HEK293 (cell line): Measurements from ENCODE around the gene USP16.
"Not testable (repeated sequence)": the region's sequence is repeated elsewhere in the genome, so short reads cannot be mapped to it uniquely, and the experiment has no call there.

Source experiments
- CTCF ChIA-PET: fragments of 350-600 bp; formaldehyde crosslinking; extraction: SDS; loops from one replicate; lab custom pipeline; 2021; ENCODE audit warnings: antibody characterized with exemption; lab: Yijun Ruan, JAX
- POLR2A ChIA-PET: fragments of 300-600 bp; formaldehyde crosslinking; extraction: SDS; loops from one replicate; lab custom pipeline; 2020; ENCODE audit warnings: antibody characterized with exemption, inconsistent platforms; lab: Yijun Ruan, JAX
- H3K27ac ChIP-seq: fragments of 200-500 bp; sonication (Bioruptor generic); 2 replicates; pipeline ENCODE4 v1.5.1; 2014; ENCODE audit warnings: low read depth, low read length, control low read depth, inconsistent platforms; ENCODE audit errors: extremely low read depth
- H3K36me3 ChIP-seq, 2 experiments: fragments of 200-500 bp in 1 of 2; sonication (Bioruptor generic) in 1 of 2; 1 replicate in 1 of 2; 2 replicates in 1 of 2; pipeline ENCODE4 v1.5.1; 2014 to 2017; ENCODE audit warnings: inconsistent platforms in 2 of 2, low read length in 2 of 2; ENCODE audit not compliant: control insufficient read depth in 2 of 2, insufficient read depth in 1 of 2
- H3K4me1 ChIP-seq: fragments of 200-500 bp; sonication (Bioruptor generic); 2 replicates; pipeline ENCODE4 v1.5.1; 2014; ENCODE audit warnings: mild to moderate bottlenecking, low read length, inconsistent platforms; ENCODE audit not compliant: control insufficient read depth, insufficient read depth
- H3K4me3 ChIP-seq: 2 replicates; pipeline ENCODE4 v1.5.1; 2011; ENCODE audit warnings: low read depth, mild to moderate bottlenecking, control low read depth, low read length, moderate library complexity
- H3K9me3 ChIP-seq: fragments of 200-500 bp; sonication (Bioruptor generic); 2 replicates; pipeline ENCODE4 v1.5.1; 2014; ENCODE audit warnings: low read depth, low read length, inconsistent platforms; ENCODE audit not compliant: control insufficient read depth, insufficient read depth
- HOXA7 ChIP-seq: sonication (generic); formaldehyde crosslinking; IDR thresholded peaks from 2 replicates; pipeline ENCODE4 v1.8.1; 2022; ENCODE audit warnings: missing genetic modification reagents, borderline replicate concordance
- KLF7 ChIP-seq: fragments of 450-650 bp; formaldehyde crosslinking; IDR thresholded peaks from 2 replicates; pipeline ENCODE4 v1.5.1; 2016; ENCODE audit warnings: missing biosample characterization, missing genetic modification characterization, borderline replicate concordance
- SP3 ChIP-seq: fragments of 450-650 bp; formaldehyde crosslinking; IDR thresholded peaks from 2 replicates; pipeline ENCODE4 v1.5.1; 2016; ENCODE audit warnings: missing biosample characterization, missing genetic modification characterization
- SP7 ChIP-seq: fragments of 450-650 bp; formaldehyde crosslinking; IDR thresholded peaks from 2 replicates; pipeline ENCODE4 v1.5.1; 2016; ENCODE audit warnings: missing biosample characterization, missing genetic modification characterization
- TSHZ1 ChIP-seq: fragments of 450-650 bp; formaldehyde crosslinking; IDR thresholded peaks from 2 replicates; pipeline ENCODE4 v1.5.1; 2016; ENCODE audit warnings: missing biosample characterization, missing genetic modification characterization, borderline replicate concordance
- ZNF211 ChIP-seq: fragments of 450-650 bp; formaldehyde crosslinking; IDR thresholded peaks from 2 replicates; pipeline ENCODE4 v1.5.1; 2016; ENCODE audit warnings: low read depth, missing biosample characterization, missing genetic modification characterization
- ZNF37A ChIP-seq: fragments of 450-650 bp; IDR thresholded peaks from 2 replicates; pipeline ENCODE4 v1.5.1; 2018; ENCODE audit warnings: missing biosample characterization, missing genetic modification characterization
- ZNF398 ChIP-seq: fragments of 450-650 bp; formaldehyde crosslinking; IDR thresholded peaks from 2 replicates; pipeline ENCODE4 v1.5.1; 2017; ENCODE audit warnings: missing biosample characterization, missing genetic modification characterization
- ZNF404 ChIP-seq: fragments of 450-650 bp; formaldehyde crosslinking; IDR thresholded peaks from 2 replicates; pipeline ENCODE4 v1.5.1; 2017; ENCODE audit warnings: missing biosample characterization, missing genetic modification characterization
- ZNF549 ChIP-seq: fragments of 450-650 bp; IDR thresholded peaks from 2 replicates; pipeline ENCODE4 v1.5.1; 2018; ENCODE audit warnings: missing biosample characterization, missing genetic modification characterization, mild to moderate bottlenecking, inconsistent platforms, moderate library complexity
- ZNF585B ChIP-seq: fragments of 450-650 bp; formaldehyde crosslinking; IDR thresholded peaks from 2 replicates; pipeline ENCODE4 v1.5.1; 2016; ENCODE audit warnings: missing biosample characterization, missing genetic modification characterization
- ZNF600 ChIP-seq: fragments of 450-650 bp; formaldehyde crosslinking; IDR thresholded peaks from 2 replicates; pipeline ENCODE4 v1.5.1; 2016; ENCODE audit warnings: missing biosample characterization, missing genetic modification characterization
- ZNF629 ChIP-seq: fragments of 450-650 bp; formaldehyde crosslinking; IDR thresholded peaks from 2 replicates; pipeline ENCODE4 v1.5.1; 2017; ENCODE audit warnings: missing biosample characterization, missing genetic modification characterization
- ZNF658 ChIP-seq: fragments of 450-650 bp; formaldehyde crosslinking; IDR thresholded peaks from 2 replicates; pipeline ENCODE4; 2016; ENCODE audit warnings: missing biosample characterization, missing genetic modification characterization
- ZSCAN30 ChIP-seq: fragments of 450-650 bp; IDR thresholded peaks from 2 replicates; pipeline ENCODE4 v1.5.1; 2018; ENCODE audit warnings: missing biosample characterization, mild to moderate bottlenecking, missing genetic modification characterization, moderate library complexity
- TF ChIP-seq, protein P1 (sequence below): fragments of 450-650 bp; formaldehyde crosslinking; IDR thresholded peaks from 2 replicates; pipeline ENCODE4 v1.5.1; 2016; ENCODE audit warnings: missing biosample characterization, missing genetic modification characterization
- TF ChIP-seq, protein P2 (sequence below): fragments of 450-650 bp; formaldehyde crosslinking; IDR thresholded peaks from 2 replicates; pipeline ENCODE4 v1.5.1; 2016; ENCODE audit warnings: missing biosample characterization, missing genetic modification characterization, low read depth
- TF ChIP-seq, protein P3 (sequence below): IDR thresholded peaks from 2 replicates; pipeline ENCODE4 v1.6.1; 2011; ENCODE audit warnings: mild to moderate bottlenecking, low read depth, low read length, borderline replicate concordance
- TF ChIP-seq, protein P4 (sequence below): fragments of 450-650 bp; formaldehyde crosslinking; IDR thresholded peaks from 2 replicates; pipeline ENCODE4 v1.5.1; 2016; ENCODE audit warnings: missing biosample characterization, missing genetic modification characterization

The USP16 gene

DNA sequence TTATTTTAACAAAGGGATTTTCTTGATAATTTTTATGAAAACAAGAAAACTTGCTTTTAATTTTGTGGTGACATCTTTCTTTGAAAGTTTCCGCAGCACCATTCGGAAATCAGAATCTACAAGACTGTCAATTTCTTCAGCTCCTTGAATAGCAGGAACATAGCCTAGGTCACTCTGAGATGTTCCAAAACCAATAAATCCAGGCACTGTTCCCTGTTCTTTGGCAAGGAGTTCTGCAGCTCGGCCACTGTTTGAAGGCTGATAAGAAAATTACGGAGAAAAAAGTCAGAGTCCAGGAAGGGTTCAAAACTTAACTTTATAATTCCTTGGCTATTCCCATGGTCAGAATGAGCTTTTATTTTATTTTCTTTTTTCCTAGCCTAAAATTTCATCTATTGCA is 37.8 kb upstream of the USP16 start:
- CTCF ChIA-PET = no interaction called here
- TF ChIP-seq ZNF585B (tag by site-specific recombination) (no peak), KLF7 (tag by site-specific recombination) (no peak), ZNF404 (tag by site-specific recombination) (no peak), ZNF629 (tag by site-specific recombination) (no peak), SP7 (tag by site-specific recombination) (no peak), ZNF549 (tag by site-specific recombination) (no peak), ZNF37A (tag by site-specific recombination) (no peak), HOXA7 (CRISPR knock-in tag) (no peak), ZSCAN30 (tag by site-specific recombination) (no peak), SP3 (tag by site-specific recombination) (no peak), ZNF600 (no peak), ZNF398 (tag by site-specific recombination) (no peak), ZNF658 (no peak), ZNF211 (tag by site-specific recombination) (no peak)
- TF ChIP-seq, protein P1, sequence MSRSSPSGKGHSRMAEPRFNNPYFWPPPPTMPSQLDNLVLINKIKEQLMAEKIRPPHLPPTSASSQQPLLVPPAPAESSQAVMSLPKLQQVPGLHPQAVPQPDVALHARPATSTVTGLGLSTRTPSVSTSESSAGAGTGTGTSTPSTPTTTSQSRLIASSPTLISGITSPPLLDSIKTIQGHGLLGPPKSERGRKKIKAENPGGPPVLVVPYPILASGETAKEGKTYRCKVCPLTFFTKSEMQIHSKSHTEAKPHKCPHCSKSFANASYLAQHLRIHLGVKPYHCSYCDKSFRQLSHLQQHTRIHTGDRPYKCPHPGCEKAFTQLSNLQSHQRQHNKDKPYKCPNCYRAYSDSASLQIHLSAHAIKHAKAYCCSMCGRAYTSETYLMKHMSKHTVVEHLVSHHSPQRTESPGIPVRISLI (tag by site-specific recombination) = no peak
- TF ChIP-seq, protein P2, sequence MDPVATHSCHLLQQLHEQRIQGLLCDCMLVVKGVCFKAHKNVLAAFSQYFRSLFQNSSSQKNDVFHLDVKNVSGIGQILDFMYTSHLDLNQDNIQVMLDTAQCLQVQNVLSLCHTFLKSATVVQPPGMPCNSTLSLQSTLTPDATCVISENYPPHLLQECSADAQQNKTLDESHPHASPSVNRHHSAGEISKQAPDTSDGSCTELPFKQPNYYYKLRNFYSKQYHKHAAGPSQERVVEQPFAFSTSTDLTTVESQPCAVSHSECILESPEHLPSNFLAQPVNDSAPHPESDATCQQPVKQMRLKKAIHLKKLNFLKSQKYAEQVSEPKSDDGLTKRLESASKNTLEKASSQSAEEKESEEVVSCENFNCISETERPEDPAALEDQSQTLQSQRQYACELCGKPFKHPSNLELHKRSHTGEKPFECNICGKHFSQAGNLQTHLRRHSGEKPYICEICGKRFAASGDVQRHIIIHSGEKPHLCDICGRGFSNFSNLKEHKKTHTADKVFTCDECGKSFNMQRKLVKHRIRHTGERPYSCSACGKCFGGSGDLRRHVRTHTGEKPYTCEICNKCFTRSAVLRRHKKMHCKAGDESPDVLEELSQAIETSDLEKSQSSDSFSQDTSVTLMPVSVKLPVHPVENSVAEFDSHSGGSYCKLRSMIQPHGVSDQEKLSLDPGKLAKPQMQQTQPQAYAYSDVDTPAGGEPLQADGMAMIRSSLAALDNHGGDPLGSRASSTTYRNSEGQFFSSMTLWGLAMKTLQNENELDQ (tag by site-specific recombination) = no peak
- TF ChIP-seq, protein P3, sequence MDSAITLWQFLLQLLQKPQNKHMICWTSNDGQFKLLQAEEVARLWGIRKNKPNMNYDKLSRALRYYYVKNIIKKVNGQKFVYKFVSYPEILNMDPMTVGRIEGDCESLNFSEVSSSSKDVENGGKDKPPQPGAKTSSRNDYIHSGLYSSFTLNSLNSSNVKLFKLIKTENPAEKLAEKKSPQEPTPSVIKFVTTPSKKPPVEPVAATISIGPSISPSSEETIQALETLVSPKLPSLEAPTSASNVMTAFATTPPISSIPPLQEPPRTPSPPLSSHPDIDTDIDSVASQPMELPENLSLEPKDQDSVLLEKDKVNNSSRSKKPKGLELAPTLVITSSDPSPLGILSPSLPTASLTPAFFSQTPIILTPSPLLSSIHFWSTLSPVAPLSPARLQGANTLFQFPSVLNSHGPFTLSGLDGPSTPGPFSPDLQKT = no peak
- TF ChIP-seq, protein P4, sequence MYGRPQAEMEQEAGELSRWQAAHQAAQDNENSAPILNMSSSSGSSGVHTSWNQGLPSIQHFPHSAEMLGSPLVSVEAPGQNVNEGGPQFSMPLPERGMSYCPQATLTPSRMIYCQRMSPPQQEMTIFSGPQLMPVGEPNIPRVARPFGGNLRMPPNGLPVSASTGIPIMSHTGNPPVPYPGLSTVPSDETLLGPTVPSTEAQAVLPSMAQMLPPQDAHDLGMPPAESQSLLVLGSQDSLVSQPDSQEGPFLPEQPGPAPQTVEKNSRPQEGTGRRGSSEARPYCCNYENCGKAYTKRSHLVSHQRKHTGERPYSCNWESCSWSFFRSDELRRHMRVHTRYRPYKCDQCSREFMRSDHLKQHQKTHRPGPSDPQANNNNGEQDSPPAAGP (tag by site-specific recombination) = no peak

GRCh38 chr21:28988146-28988545 is 36.3 kb upstream of the USP16 start:
- H3K4me3 ChIP-seq, H3K9me3 ChIP-seq, H3K27ac ChIP-seq, CTCF ChIA-PET, H3K4me1 ChIP-seq: not testable (repeated sequence)
- peaks cover 20 to 28% of the 10 kb centered on the region in 2 experiments for H3K36me3 ChIP-seq
- POLR2A ChIA-PET = interaction anchor here (1.0 kb wide), 1 partner anchor 14 kb away, joined by 3 read pairs; no protein-coding TSS in a partner anchor
- peak; percentile 16; the same call in 1 of the 2 replicates for TF ChIP-seq TSHZ1 (tag by site-specific recombination)

More for the DNA sequence above, 37.8 kb upstream of the USP16 start:
- Histone ChIP-seq H3K27ac (no peak overlapping the region), H3K4me1 (no peaks in the 10 kb centered on the region; the same call in 1 of the 2 replicates), H3K36me3 (peaks cover 34 to 35% of the 10 kb centered on the region in 2 experiments), H3K4me3 (no peak overlapping the region), H3K9me3 (no peaks in the 10 kb centered on the region)
- POLR2A ChIA-PET = no interaction called here
